GM21390 (cell line): ENCODE data around the gene ZNF425.
"Not testable (repeated sequence)": the region's sequence is repeated elsewhere in the genome, so short reads cannot be mapped to it uniquely, and the experiment has no call there.

Experiments used
- ATAC-seq: cut with Tn5 transposase; IDR thresholded peaks from one replicate; pipeline ENCODE4 v1.9.1; 2021; ENCODE audit not compliant: unreplicated experiment

ZNF425 gene

GRCh38 chr7:149074116-149074885 is 51.8 kb downstream of the ZNF425 start:
- ATAC-seq: no peak

DNA sequence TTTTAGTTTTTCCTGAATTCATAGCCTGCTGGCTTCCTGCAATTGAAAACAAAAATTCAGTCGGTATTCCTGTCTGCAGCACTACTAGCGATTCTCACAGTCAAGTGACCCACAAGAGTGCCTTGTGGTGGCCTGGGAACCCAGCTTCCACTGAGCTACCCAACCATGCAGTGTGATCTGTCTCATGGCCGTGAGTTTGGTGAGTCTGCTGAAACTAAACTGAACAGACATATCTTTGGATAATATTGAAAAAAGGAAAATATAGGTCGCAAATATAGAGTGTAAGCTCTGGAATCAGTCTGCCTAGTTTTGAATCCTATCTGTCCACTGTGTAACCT is 53.7 kb downstream of the ZNF425 start:
- no peak for ATAC-seq

GRCh38 chr7:149071641-149072437 is 54.3 kb downstream of the ZNF425 start:
- ATAC-seq: no peak

DNA sequence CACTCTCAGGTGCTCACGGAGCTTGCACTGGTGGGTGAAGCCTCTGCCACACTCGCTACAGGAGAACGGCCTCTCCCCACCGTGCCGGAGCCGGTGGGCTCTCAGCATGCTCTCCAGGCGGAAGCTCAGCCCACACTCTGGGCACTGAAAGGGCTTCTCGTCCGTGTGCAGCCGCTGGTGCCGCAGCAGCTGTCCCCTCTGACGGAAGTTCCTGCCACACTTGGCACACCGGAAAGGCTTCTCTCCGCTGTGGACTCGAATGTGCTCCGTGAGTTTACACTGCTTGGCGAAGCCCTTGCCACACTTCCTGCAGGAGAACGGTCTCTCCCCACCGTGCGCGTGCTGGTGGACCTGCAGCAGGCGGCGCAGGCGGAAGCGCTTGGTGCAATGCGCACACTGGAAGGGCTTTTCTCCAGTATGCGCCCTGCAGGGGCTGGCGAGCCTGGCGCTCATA is 54.9 kb downstream of the ZNF425 start:
- ATAC-seq: no peak

DNA sequence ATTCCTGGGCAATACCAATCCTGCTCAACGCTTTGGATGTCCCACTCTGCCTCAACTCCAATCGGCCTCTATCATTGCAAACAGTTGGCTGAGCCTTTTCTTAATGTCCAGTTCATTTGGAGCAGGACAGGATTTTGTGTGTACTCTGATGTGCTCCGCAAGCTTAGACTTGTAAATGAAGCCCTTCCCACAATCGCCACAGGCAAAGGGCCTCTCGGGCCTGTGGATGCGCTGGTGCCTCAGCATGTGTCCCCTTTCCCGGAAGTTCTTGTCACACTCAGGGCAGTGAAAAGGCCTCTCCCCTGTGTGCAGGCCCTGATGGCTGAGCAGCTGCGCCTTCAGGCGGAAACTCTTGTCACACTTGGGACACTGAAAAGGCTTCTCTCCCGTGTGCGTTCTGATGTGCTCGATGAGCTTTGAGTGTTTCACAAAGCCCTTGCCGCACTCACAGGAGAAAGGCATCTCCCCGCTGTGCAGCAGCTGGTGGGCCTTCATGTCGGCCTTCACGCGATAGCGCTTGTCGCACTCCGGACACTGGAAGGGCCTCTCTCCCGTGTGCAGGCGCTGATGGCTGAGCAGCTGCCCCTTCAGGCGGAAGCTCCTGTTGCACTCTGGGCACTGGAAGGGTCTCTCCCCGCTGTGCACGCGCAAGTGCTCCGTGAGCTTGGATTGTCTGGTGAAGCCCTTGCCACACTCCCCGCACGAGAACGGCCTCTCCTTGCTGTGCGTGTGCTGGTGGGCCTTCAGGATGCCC is 55.6 kb downstream of the ZNF425 start:
- ATAC-seq: no peak

DNA sequence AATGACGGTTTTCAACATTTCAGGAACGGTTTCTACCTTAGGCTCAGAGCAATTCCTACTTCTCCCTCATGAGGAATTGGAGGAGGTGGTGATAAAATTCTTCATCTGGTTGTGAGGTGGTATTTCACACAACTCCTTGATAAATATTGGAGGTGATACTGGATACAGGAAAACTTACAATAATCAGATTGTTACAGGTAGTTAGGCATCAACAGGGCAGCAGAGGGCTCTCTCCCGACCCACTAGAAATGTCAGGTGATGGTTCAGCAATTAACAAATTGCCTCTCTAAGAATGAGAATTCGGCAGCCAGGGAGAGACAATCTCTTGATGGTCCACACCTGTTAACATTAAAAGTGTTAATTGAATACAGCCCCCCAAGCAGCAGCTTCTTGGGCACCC is 58.3 kb downstream of the ZNF425 start:
- no peak for ATAC-seq

DNA sequence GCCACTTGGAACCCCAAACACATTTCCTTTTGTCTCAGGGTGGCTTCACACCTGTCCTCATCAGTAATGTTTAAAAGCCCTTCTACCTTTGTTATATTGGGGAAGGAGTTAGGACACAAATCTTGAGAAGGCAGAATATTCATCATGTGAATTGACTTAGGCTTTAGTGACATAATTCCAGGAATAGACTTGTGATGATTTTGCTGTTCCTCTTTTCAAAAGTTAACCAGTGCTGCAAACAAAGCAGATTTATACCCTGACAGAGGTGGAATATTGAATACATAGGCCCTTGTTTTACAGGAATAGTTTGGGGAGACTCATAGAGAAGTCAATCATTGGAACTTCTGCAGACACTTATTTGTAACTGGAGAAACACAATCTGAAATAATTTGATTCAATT is 62.6 kb downstream of the ZNF425 start:
- ATAC-seq: no peak

- not testable (repeated sequence) for ATAC-seq
Observed at GRCh38 chr7:149062217-149062899, 63.8 kb downstream of the ZNF425 start.

- ATAC-seq: no peak
Observed at GRCh38 chr7:149060156-149060555, 66.0 kb downstream of the ZNF425 start.

GRCh38 chr7:149053885-149054284 is 72.2 kb downstream of the ZNF425 start:
- ATAC-seq: no peak

GRCh38 chr7:149053384-149053783 is 72.7 kb downstream of the ZNF425 start:
- no peak for ATAC-seq
